ENCODE measurements around the gene ART4. TPM values are rescaled to one million over a fixed set of nuclear protein-coding genes. Genes with fewer than 3 reads are reported as not detected.

ART4 gene
- total and polyA plus RNA-seq, 8 donors = 0.25 to 7.2 (median 0.57) TPM

GRCh38 chr12:14846876-14847580 lies 3.7 kb upstream of the ART4 start:
- Histone ChIP-seq H3K27me3 (no peaks in the 10 kb centered on the region), H3K4me3 (no peak overlapping the region), H3K9me3 (no peaks in the 10 kb centered on the region), H3K36me3 (no peaks in the 10 kb centered on the region), H3K4me1 (peaks cover 25 to 37% (median 33%) of the 10 kb centered on the region in 3 donors), H3K27ac (peak overlapping the region in 3 of 4 donors; percentile 1 to 55 (median 50))
- no peak for TF ChIP-seq CTCF (IDR thresholded peaks at IDR 0.05)
- 11 to 28% methylated on average over 4 of the region's 4 CpGs for WGBS, 2 donors
- FAIRE-seq (no peak), ATAC-seq (peak; percentile 51 to 62 (median 59)), DNase-seq (peak in 1 of 6 donors; percentile 14)
- intact Hi-C loops (cut with DNase I) = loop anchor here in 2 of 3 donors (5.0 to 10.0 kb wide), 3 partner anchors 78 to 145 kb away; no protein-coding TSS in a partner anchor

- H3K27ac ChIP-seq = peak overlapping the region in 3 of 4 donors; percentile 1 to 55 (median 50)
- no peak for TF ChIP-seq CTCF (IDR thresholded peaks at IDR 0.05)
- no peak for DNase-seq
- peak; percentile 60 for FAIRE-seq
- no peaks in the 10 kb centered on the region for H3K9me3 ChIP-seq
- H3K27me3 ChIP-seq = no peaks in the 10 kb centered on the region
- intact Hi-C loops (cut with DNase I) = loop anchor here in 2 of 3 donors (5.0 to 10.0 kb wide), 3 partner anchors 79 to 146 kb away; no protein-coding TSS in a partner anchor
- no peaks in the 10 kb centered on the region for H3K36me3 ChIP-seq
- WGBS, 2 donors = 29 to 32% methylated on average over 3 of the region's 3 CpGs
- ATAC-seq = peak in 2 of 4 donors; percentile 23 to 51
- H3K4me1 ChIP-seq = peaks cover 32 to 46% (median 42%) of the 10 kb centered on the region in 3 donors
- H3K4me3 ChIP-seq = no peak overlapping the region
These were observed 2.8 kb upstream of the ART4 start for GRCh38 chr12:14846042-14846587.

- peak in 2 of 6 donors; percentile 39 to 66 for DNase-seq
- FAIRE-seq = peak; percentile 79
- Histone ChIP-seq H3K4me3 (no peak overlapping the region), H3K27ac (peak overlapping the region in 2 of 4 donors; percentile 50 to 55), H3K27me3 (no peaks in the 10 kb centered on the region), H3K9me3 (no peaks in the 10 kb centered on the region), H3K4me1 (peaks cover 32 to 54% (median 44%) of the 10 kb centered on the region in 3 donors), H3K36me3 (no peaks in the 10 kb centered on the region)
- WGBS, 2 donors = 10 to 12% methylated on average over 3 of the region's 3 CpGs
- TF ChIP-seq CTCF (IDR thresholded peaks at IDR 0.05) = peak; percentile 20 to 66 (median 47)
- intact Hi-C loops (cut with DNase I) = loop anchor here in 2 of 3 donors (5.0 to 10.0 kb wide), 3 partner anchors 79 to 147 kb away; no protein-coding TSS in a partner anchor
- peak; percentile 36 to 69 (median 64) for ATAC-seq
These were observed 2.0 kb upstream of the ART4 start for GRCh38 chr12:14845350-14845750.

GRCh38 chr12:14844401-14844800 lies 1.1 kb upstream of the ART4 start:
- Histone ChIP-seq H3K27ac (peak overlapping the region in 1 of 4 donors; percentile 82), H3K27me3 (no peaks in the 10 kb centered on the region), H3K9me3 (no peaks in the 10 kb centered on the region), H3K36me3 (no peaks in the 10 kb centered on the region), H3K4me1 (peaks cover 32 to 56% (median 44%) of the 10 kb centered on the region in 3 donors), H3K4me3 (no peak overlapping the region)
- DNase-seq (no peak), ATAC-seq (no peak), FAIRE-seq (no peak)
- no peak for TF ChIP-seq CTCF (IDR thresholded peaks at IDR 0.05)
- intact Hi-C loops (cut with DNase I) = loop anchor here in 1 of 3 donors (10.0 kb wide), 1 partner anchor 80 kb away; no protein-coding TSS in a partner anchor

Measured in pancreas (tissue), 10 donors.